Epithelial cell of esophagus (primary cell): ENCODE results near the gene C1R.
"Not testable (repeated sequence)": the region's sequence is repeated elsewhere in the genome, so short reads cannot be mapped to it uniquely, and the experiment has no call there.

Experiments
- DNase-seq: peaks from one replicate; pipeline ENCODE4 v3.0.0; 2010; ENCODE audit warnings: low read depth
- H3K4me3 ChIP-seq: 2 replicates; pipeline ENCODE4 v1.5.1; 2011; ENCODE audit warnings: mild to moderate bottlenecking, low read length, control low read depth
- TF ChIP-seq, protein P1 (sequence below): IDR thresholded peaks from 2 replicates; pipeline ENCODE4 v1.5.1; 2011; ENCODE audit warnings: low read depth, mild to moderate bottlenecking, low read length, control low read depth, inconsistent platforms; ENCODE audit not compliant: insufficient read depth; ENCODE audit errors: missing control alignments

The C1R gene

DNA sequence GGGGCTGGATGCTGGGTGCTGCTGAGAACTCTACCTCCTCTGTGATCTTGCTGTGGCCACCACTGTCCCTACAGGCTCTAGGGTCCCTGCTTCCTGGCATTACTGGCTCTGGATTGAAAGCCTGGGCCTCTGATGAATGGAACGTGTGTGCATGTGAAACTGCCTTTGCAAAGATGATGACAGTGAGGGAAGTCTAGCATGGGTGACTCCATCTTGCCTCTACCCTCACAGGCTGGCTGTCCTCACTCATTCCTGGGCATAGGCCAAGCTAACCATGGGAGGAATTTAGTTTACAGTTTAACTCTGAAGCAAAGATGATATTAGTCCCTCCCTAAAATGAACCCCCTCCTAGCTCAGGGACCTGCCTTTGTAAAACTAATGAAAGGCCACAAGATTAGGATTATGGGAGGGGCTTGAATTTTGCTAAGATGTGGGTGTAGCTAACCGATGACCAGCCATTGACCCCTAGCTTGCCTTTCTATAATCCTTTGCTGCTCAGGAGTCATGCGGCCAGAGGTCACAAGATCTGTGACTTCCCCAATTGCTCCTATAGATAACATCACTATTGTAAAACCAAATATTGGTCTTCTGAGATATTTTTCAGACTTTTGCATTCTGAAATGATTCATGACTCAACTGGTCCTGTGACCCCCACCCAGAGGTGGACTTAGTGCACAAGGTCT lies 33.9 kb downstream of the C1R start:
- TF ChIP-seq, protein P1, sequence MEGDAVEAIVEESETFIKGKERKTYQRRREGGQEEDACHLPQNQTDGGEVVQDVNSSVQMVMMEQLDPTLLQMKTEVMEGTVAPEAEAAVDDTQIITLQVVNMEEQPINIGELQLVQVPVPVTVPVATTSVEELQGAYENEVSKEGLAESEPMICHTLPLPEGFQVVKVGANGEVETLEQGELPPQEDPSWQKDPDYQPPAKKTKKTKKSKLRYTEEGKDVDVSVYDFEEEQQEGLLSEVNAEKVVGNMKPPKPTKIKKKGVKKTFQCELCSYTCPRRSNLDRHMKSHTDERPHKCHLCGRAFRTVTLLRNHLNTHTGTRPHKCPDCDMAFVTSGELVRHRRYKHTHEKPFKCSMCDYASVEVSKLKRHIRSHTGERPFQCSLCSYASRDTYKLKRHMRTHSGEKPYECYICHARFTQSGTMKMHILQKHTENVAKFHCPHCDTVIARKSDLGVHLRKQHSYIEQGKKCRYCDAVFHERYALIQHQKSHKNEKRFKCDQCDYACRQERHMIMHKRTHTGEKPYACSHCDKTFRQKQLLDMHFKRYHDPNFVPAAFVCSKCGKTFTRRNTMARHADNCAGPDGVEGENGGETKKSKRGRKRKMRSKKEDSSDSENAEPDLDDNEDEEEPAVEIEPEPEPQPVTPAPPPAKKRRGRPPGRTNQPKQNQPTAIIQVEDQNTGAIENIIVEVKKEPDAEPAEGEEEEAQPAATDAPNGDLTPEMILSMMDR: no peak
- no peak overlapping the region for H3K4me3 ChIP-seq
- no peak for DNase-seq

DNA sequence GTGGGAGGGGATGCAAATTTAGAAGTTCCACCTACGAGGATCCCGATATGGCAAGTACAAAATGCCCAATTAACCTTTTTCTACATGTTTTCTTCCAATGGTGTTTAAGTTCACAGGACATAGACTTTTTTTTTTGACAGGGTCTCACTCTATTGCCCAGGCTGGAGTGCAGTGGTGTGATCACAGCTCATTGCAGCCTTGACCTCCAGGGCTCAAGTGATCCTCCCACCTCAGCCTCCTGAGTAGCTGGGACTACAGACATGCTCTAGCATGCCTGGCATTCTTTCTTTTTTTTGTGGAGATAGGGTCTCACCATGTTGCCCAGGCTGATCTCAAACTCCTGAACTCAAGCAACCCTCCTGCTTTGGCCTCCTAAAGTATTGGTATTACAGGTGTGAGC lies 36.5 kb downstream of the C1R start:
- not testable (repeated sequence) for H3K4me3 ChIP-seq

DNA sequence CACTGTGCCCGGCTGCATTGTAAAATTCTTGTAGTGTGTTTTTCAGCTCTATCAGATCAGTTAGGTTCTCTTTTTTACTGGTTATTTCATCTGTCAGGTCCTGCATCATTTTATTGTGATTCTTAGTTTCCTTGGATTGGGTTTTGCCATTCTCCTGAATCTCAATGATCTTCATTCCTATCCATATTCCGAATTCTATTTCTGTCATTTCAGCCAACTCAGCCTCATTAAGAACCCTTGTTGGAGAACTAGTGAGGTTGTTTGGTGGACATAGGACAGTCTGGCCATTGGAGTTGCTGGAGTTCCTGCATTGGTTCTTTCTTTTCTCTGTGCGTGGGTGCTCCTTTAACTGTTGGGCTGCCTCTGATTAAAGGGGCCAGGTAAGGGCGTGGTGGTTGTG lies 37.3 kb downstream of the C1R start:
- no peak for DNase-seq
- TF ChIP-seq, protein P1: no peak
- H3K4me3 ChIP-seq: no peak overlapping the region

More for the DNA sequence above, 36.5 kb downstream of the C1R start:
- DNase-seq: not testable (repeated sequence)

DNA sequence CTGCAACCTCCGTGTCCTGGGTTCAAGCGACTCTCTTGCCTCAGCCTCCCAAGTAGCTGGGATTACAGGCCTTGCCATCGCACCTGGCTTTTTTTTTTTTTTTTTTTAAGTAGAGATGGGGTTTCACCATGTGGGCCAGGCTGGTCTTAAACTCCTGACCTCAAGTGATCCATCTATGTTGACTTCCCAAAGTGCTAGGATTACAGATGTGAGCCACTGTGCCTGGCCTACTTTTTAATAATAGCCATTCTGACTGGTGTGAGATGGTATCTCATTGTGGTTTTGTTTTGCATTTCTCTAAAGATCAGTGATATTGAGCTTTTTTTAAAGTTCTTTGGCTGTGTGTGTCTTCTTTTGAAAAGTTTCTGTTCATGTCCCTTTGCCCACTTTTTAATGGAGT lies 42.3 kb downstream of the C1R start:
- not testable (repeated sequence) for H3K4me3 ChIP-seq

DNA sequence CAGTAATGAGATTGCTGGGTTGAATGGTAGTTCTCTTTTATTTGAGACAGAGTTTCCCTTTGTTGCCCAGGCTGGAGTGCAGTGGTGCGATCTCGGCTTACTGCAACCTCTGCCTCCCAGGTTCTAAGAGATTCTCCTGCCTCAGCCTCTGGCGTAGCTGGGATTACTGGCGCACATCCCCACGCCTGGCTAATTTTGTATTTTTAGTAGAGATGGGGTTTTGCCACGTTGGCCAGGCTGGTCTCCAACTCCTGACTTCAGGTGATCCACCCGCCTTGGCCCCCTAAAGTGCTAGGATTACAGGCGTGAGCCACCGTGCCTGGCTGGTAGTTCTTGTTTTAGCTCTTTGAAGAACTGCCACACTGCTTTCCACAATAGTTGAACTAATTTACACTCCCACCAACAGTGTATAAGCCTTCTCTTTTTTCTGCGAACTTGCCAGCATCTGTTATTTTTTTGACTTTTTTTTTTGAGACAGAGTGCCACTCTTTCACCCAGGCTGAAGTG lies 42.7 kb downstream of the C1R start:
- DNase-seq, H3K4me3 ChIP-seq: not testable (repeated sequence)

More for the DNA sequence above, 42.3 kb downstream of the C1R start:
- DNase-seq: not testable (repeated sequence)

DNA sequence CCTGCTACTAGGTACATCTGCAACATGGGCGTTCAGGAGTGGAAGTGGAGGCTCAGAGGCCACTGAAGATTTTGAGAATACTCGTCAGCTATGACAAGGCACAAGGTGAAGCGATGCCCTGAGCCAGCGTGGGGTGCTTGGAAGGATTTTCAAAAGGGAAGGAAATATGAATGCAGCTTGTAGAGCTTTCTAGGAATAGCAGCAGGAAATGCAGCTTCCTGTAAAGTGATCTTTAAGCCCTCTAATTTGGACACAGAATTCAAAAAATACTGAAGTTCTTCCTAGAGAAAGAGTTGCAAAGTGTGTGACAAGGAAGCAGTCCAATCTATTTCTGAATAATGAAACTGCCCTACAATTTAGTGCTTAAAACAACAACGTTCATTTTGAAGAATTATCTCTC lies 44.9 kb downstream of the C1R start:
- no peak overlapping the region for H3K4me3 ChIP-seq
- no peak for DNase-seq
- TF ChIP-seq, protein P1: no peak

DNA sequence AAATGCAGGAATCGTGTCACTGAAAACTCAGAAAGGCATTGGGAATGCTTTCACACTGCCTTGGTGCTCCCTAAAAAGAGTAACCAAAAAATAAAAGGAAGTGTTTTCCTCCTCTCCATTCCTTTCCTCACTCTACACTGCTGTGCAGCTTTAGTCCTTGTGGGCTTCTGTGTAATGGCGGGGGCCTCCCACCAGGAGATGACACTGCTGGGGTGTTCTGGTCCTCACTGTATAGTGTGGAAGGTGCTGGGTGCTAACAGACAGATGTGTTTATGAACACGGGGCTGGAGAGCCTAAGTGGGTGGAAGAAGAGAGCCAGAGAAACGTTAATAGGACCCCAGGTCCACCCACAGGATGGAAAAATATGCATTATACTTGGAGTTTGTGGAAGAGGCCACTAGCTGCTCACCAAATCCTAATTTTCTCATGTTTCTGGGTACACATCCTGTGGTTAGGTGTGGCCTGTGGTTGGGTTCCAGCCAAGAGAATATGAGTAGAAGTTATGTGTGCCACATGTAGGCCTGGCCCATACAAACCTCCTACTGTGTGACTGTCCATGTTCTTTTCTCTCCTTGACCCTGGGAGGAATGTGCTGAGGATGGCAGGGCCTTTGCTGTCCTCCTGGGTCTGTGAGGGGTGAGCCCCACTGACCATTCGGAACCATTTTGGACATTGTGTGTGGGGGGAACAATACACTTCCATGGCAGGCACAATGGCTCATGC lies 45.7 kb downstream of the C1R start:
- DNase-seq: no peak
- TF ChIP-seq, protein P1: no peak
- H3K4me3 ChIP-seq: no peak overlapping the region

DNA sequence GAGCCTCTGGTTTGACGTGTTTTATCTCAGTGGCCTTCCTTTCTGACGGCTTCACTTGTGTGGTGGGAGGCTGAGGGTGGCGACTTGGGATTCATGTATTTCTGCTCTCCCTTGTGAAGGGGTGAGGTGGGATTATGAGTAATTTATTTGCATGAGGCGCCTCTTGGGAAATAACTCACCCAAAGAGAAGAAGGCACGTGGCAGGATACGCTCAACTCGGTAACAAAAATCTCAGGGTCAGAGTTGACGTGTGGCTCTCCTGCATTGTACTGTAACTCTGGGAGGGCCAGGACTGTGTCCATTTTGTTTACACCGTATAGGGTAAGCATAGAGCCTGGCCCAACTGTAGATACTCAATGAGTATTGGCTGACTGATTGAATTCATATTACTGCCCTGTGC lies 46.3 kb downstream of the C1R start:
- no peak overlapping the region for H3K4me3 ChIP-seq

More for the DNA sequence above, 46.3 kb downstream of the C1R start:
- TF ChIP-seq, protein P1: no peak
- DNase-seq: no peak
